Hindlimb muscle (tissue), 1 donor: ENCODE data around the gene GAPDH. TPM values are rescaled to one million over a fixed set of nuclear protein-coding genes. Genes with fewer than 3 reads are reported as not detected.
"Not testable (repeated sequence)": the region's sequence is repeated elsewhere in the genome, so short reads cannot be mapped to it uniquely, and the experiment has no call there.

ENCODE experiments used
- DNase-seq: peaks from one replicate; pipeline ENCODE4 v3.0.0-alpha.2; 2013
- polyA plus RNA-seq: library from polyadenylated mRNA; unstranded; fragments of 120-200 nt; gene quantifications from one replicate; pipeline ENCODE4 v1.2.1, GENCODE V29; 2013; ENCODE audit not compliant: insufficient read length

GAPDH gene
- 5,261 TPM for polyA plus RNA-seq

- peak; percentile 95 for DNase-seq
Measured at GRCh38 chr12:6533923-6534694, at the start of gene GAPDH. Gene GAPDH (plus strand): TSS chr12:6534517. CDS start chr12:6534833, 316 bp downstream.

- DNase-seq, result no peak
Measured at GRCh38 chr12:6488240-6488639, 46.1 kb upstream of the GAPDH start.

DNA sequence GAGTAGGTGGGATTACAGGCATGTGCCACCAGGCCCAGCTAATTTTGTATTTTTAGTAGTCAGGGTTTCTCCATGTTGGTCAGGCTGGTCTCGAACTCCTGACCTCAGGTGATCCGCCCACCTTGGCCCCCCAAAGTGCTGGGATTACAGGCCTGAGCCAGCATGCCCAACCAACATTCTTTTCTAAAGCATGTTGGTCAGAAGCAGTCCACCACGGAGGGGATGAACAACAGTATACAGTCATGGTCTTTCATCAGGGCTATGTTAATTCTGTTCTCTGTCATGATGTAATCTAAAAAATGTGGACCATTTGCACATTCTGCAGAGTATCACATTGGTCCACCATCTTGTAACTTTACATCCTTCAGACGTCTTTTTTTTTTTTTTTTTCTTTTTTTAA lies 44.9 kb upstream of the GAPDH start:
- DNase-seq, result no peak

DNA sequence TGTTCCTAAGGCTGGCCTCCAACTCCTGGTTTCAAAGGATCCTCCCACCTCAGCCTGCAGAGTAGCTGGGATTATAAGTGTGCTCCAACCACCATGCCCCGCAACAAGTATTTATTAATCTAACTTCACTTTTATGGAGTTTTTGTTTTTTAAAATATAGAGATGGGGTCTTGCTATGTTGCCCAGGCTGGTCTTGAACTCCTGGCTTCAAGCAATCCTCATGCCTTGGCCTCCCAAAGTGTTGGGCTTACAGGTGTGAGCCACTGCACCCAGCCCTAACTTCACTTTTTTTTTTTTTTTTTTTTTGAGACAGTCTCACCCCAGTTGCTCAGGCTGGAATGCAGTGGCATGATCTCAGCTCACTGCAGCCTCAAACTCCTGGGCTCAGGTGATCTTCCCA lies 43.6 kb upstream of the GAPDH start:
- not testable (repeated sequence) for DNase-seq

GRCh38 chr12:6492838-6493496 lies 41.4 kb upstream of the GAPDH start, which contains the start of gene MRPL51:
Gene MRPL51 (minus strand): TSS chr12:6493262. CDS start chr12:6493136, 126 bp downstream.
- peak; percentile 96 for DNase-seq

GRCh38 chr12:6493497-6494257 lies 40.6 kb upstream of the GAPDH start, which contains the start of gene NCAPD2:
Gene NCAPD2 (plus strand): TSS chr12:6494102. CDS start chr12:6495099, 997 bp downstream.
- DNase-seq, result peak; percentile 94

DNA sequence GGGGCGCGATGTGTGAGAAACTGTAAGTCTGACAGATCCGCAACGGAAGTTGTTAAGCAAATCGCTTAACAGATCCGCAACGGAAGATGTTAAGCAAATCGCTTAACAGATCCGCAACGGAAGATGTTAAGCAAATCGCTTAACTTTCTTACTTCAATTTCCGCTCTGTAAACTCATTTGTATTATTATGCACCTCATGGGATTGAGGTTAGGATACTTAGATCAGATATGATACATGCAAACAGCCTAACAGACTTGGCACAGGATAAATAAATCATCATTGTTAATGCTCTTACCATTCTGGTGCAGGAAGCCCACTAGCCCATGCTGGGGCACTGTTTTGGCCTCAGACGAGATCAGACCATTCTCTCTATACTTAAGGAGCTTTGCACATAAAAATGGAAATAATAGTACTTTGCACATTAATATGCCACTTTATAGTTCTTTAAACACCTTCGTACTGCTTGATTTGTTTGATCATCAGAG lies 40.0 kb upstream of the GAPDH start:
- DNase-seq, result no peak

GRCh38 chr12:6494968-6495367 lies 39.3 kb upstream of the GAPDH start:
- DNase-seq, result no peak

- DNase-seq, result not testable (repeated sequence)
Measured at GRCh38 chr12:6497291-6497690, 37.0 kb upstream of the GAPDH start.

- DNase-seq, result no peak
Measured at GRCh38 chr12:6500466-6500865, 33.9 kb upstream of the GAPDH start.

GRCh38 chr12:6507102-6507998 lies 27.0 kb upstream of the GAPDH start:
- DNase-seq, result no peak

DNA sequence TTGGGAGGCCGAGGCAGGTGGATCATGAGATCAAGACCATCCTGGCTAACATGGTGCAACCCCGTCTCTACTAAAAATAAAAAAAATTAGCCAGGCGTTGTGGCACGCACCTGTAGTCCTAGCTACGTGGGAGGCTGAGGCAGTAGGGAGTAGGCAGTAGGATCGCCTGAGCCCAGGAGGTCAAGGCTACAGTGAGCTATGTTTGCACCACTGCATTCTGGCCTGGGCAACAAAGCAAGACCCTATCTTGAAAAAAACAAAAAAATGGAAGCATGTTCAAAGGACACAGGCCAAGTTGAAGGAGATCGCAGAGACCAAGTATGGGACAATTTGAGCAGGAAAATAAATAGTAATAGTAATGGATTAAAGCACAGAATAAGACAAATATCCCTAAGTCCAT lies 26.2 kb upstream of the GAPDH start:
- DNase-seq, result no peak

- DNase-seq, result no peak
Measured at GRCh38 chr12:6520186-6520585, 14.1 kb upstream of the GAPDH start.

DNA sequence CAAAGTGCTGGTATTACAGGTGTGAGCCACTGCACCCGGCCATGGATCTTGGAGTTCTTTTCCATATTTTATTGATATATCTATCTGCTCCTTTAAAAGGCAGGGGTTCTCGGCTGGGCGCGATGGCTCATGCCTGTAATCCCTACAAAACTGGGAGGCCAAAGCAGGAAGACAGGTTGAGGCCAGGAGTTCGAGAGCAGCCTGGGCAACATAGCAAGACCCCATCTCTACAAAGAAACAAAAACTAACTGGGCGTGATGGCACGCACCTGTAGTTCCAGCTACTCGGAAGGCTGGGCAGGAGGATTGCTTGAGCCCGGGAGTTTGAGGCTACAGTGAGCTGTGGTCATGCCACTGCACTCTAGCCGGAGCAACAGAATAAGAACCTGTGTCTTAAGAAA lies 12.1 kb upstream of the GAPDH start:
- DNase-seq, result no peak

DNA sequence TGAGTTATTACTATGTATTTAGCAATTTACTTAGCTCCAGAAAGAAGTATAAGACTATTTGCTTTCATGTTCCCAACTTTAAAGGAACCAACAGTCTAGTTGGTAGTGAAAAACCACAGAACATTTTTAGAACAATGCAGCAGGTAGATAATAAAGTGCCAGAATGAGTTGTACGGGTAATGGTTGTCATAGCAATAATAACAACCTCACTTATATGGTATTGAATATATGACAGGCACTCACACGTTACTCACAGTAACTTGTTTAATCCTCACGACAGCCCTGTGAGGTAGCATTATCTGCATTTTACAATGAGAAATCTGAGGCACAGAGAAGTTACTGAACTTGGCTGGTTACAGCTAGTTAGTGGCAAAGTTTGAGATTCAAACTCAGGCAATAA lies 10.6 kb upstream of the GAPDH start:
- no peak for DNase-seq

DNA sequence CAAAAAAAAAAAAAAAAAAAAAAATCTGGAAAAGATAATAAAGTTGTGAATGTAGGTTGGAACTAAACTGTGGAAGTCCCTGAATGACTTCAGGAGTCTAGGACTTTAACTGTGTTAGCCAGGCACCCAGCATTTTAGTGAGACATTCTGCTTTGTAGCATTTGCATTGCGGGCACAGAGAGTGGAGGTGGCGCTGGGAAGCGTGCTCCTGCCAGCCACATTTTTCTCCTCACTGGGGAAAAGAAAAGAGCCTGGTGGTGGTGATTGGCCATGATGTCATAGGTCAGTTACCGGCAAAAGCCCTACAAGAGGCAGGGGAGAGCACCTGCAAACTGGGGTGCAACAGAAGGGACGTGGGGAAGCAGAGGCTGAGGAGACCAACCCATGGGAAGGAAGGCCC lies 9.7 kb upstream of the GAPDH start:
- no peak for DNase-seq

DNA sequence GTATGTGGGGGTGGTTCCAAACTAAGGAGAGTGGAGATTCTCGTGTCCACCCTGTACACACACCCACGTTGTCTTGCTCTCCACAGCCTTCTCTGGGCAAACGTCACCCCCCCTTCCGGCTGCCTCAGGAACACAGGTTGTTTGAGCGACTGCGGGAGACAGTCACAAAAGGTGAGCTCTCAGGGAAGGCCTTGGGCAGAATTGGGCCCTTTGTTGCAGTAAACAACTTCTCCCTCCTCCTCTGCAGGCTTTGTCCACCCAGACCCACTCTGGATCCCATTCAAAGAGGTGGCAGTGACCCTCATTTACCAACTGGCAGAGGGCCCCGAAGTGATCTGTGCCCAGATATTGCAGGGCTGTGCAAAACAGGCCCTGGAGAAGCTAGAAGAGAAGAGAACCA lies 8.1 kb upstream of the GAPDH start:
- no peak for DNase-seq

DNA sequence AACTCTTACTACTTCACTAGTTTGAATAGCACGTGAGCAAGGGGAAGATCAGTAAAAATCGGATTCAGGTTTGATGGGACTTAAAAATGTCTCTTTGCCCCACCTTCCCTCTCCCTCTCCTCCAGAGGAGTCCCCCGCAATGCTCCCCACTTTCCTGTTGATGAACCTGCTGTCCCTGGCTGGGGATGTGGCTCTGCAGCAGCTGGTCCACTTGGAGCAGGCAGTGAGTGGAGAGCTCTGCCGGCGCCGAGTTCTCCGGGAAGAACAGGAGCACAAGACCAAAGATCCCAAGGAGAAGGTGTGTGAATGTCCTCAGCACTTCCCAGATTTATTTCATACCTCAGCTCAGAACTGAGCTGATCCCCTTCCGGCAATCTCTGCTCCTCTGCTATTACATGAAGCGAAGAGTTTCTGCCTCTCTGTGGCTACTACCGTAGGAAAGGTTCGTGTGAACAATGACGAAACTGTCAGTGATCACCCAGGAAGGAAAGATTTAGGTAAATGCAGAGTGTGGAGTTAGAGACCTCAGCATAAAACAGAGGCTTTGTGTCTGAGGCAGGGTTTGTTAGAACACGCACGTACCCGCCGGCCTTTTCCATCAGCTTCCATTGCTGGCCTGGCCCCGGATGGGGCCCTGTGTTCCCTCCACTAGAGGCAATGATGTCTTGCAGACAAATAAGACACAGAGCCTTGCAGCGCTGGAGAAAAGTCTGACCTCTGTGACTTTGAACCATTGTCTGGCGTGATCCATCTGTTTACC lies 7.4 kb upstream of the GAPDH start:
- DNase-seq, result no peak

DNA sequence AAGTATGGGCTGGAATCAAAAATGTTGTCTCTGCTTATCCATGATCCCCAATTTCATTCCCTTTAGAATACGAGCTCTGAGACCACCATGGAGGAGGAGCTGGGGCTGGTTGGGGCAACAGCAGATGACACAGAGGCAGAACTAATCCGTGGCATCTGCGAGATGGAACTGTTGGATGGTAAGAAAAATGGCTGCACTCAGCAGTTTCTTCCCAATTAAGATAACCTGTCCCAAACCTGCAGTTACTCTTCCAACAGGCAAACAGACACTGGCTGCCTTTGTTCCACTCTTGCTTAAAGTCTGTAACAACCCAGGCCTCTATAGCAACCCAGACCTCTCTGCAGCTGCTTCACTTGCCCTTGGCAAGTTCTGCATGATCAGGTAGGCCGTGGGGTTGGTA lies 6.6 kb upstream of the GAPDH start:
- DNase-seq, result no peak

DNA sequence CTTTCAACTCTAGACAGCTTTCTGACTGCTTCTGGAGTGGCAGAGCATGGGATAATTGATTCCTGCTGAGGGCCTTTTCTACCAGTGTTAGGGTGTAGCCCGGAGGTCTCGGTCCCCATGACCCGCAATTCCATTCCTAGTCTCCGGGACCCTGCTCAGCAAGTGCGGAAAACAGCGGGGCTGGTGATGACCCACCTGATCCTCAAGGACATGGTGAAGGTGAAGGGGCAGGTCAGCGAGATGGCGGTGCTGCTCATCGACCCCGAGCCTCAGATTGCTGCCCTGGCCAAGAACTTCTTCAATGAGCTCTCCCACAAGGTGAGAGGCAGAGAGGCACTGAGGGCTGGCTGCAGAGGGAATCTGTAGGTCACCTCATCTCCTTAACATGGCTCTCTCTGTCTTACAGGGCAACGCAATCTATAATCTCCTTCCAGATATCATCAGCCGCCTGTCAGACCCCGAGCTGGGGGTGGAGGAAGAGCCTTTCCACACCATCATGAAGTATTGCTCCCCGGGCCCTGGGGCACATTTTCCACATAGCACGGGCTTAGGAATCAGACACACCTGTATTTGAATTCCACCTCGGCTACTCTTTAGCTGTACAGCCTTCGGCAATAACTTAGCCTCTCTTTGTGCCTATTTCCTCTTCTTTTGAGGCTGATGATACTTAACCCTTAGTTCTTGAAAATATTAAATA lies 5.6 kb upstream of the GAPDH start:
- no peak for DNase-seq
